Mesendoderm (in vitro differentiated cells): ENCODE results near the gene EXOSC2. TPM values are rescaled to one million over a fixed set of nuclear protein-coding genes. Genes with fewer than 3 reads are reported as not detected.

Experiments
- DNase-seq: peaks from one replicate; pipeline ENCODE4 v3.0.0; 2013
- H2AK5ac ChIP-seq: 2 replicates; pipeline ENCODE4 v1.6.1; 2013; ENCODE audit warnings: low read length, inconsistent platforms
- H2BK120ac ChIP-seq: 2 replicates; pipeline ENCODE4 v1.6.1; 2013; ENCODE audit warnings: low read depth, mild to moderate bottlenecking, low read length, moderate library complexity, mixed read lengths
- H2BK15ac ChIP-seq: replicated peaks from 2 replicates; pipeline ENCODE4 v1.6.1; 2013; ENCODE audit warnings: low read depth, mild to moderate bottlenecking, moderate library complexity
- H2BK5ac ChIP-seq: 2 replicates; pipeline ENCODE4 v1.6.1; 2013; ENCODE audit warnings: low read length, inconsistent platforms
- H3K18ac ChIP-seq: 2 replicates; pipeline ENCODE4 v1.6.1; 2013; ENCODE audit warnings: mild to moderate bottlenecking, low read length, mixed read lengths
- H3K23ac ChIP-seq: one replicate; pipeline ENCODE4 v1.6.1; 2013; ENCODE audit warnings: low read length
- H3K27ac ChIP-seq: 2 replicates; pipeline ENCODE4 v1.5.1; 2013; ENCODE audit warnings: low read depth, mild to moderate bottlenecking, inconsistent platforms, low read length, moderate library complexity
- H3K27me3 ChIP-seq: 2 replicates; pipeline ENCODE4 v1.6.1; 2013; ENCODE audit warnings: low read length, control low read depth, mild to moderate bottlenecking, inconsistent platforms; ENCODE audit not compliant: insufficient read depth, poor library complexity
- H3K36me3 ChIP-seq: 2 replicates; pipeline ENCODE4 v1.6.1; 2013; ENCODE audit warnings: low read length, inconsistent platforms; ENCODE audit not compliant: control insufficient read depth, insufficient read depth
- H3K4ac ChIP-seq: one replicate; pipeline ENCODE4 v1.6.1; 2013; ENCODE audit warnings: low read depth, mild to moderate bottlenecking, low read length, moderate library complexity
- H3K4me1 ChIP-seq: 2 replicates; pipeline ENCODE4 v1.6.1; 2013; ENCODE audit warnings: low read depth, low read length, inconsistent platforms; ENCODE audit not compliant: control insufficient read depth
- H3K4me2 ChIP-seq: 2 replicates; pipeline ENCODE4 v1.6.1; 2013; ENCODE audit warnings: low read length
- H3K4me3 ChIP-seq: 2 replicates; pipeline ENCODE4 v1.5.1; 2013; ENCODE audit warnings: mild to moderate bottlenecking, low read length
- H3K56ac ChIP-seq: one replicate; pipeline ENCODE4 v1.6.1; 2013; ENCODE audit warnings: low read length
- H3K79me1 ChIP-seq: 2 replicates; pipeline ENCODE4 v1.6.1; 2013; ENCODE audit warnings: low read length, inconsistent platforms
- H3K79me2 ChIP-seq: 2 replicates; pipeline ENCODE4 v1.6.1; 2013; ENCODE audit warnings: mild to moderate bottlenecking, low read length; ENCODE audit not compliant: control insufficient read depth, insufficient read depth
- H3K9ac ChIP-seq: 2 replicates; pipeline ENCODE4 v1.6.1; 2013; ENCODE audit warnings: low read length, inconsistent platforms
- H4K5ac ChIP-seq: one replicate; pipeline ENCODE4 v1.6.1; 2013; ENCODE audit warnings: low read length
- H4K8ac ChIP-seq: one replicate; pipeline ENCODE4 v1.6.1; 2013; ENCODE audit warnings: low read depth, mild to moderate bottlenecking, control low read depth, low read length, moderate library complexity
- WGBS: extraction: QIAGEN DNeasy Blood & Tissue Kit; methylation state at CpG from one replicate; pipeline ENCODE4 v1.1.7; 2013; ENCODE audit warnings: low lambda C conversion rate, missing lambda C conversion rate; ENCODE audit not compliant: insufficient coverage; ENCODE audit errors: extremely low coverage; 5-methylcytosine and 5-hydroxymethylcytosine counted together
- small RNA-seq: library from polyadenylated mRNA; stranded (forward); fragments of <200 nt; extraction: miRNeasy Mini kit (QIAGEN cat#:217004); gene quantifications from one replicate; pipeline ENCODE3, GENCODE V24; 2013; ENCODE audit not compliant: insufficient read depth

The EXOSC2 gene

GRCh38 chr9:130751631-130752355 lies 58.2 kb downstream of the EXOSC2 start:
- Histone ChIP-seq H3K79me2 (peaks cover under 1% of the 10 kb centered on the region), H2AK5ac (no peak overlapping the region), H3K4me2 (no peak overlapping the region), H3K4me3 (no peak overlapping the region), H2BK5ac (no peak overlapping the region), H3K18ac (no peak overlapping the region), H4K5ac (no peak overlapping the region), H3K4me1 (peaks cover 5% of the 10 kb centered on the region), H3K36me3 (no peaks in the 10 kb centered on the region), H3K56ac (no peak overlapping the region), H2BK15ac (no peak overlapping the region), H3K23ac (no peak overlapping the region), H3K4ac (no peak overlapping the region), H3K27me3 (no peaks in the 10 kb centered on the region), H2BK120ac (no peak overlapping the region), H3K9ac (no peak overlapping the region), H3K27ac (no peak overlapping the region), H3K79me1 (peaks cover 5% of the 10 kb centered on the region), H4K8ac (no peak overlapping the region)
- DNase-seq, result no peak
- no CpG with 5 or more reads among the region's 7 CpGs for WGBS

Small RNA genes within 50 kb of the gene (small RNA-seq; reads per million reads assigned to genes)
- gene AL359092.1, result not detected
